HCT116 (cell line): Measurements from ENCODE around the gene MANSC4.

Experiments used
- ATF3 ChIP-seq: IDR thresholded peaks from 2 replicates; pipeline ENCODE4 v1.6.1; 2012
- CEBPB ChIP-seq: IDR thresholded peaks from 2 replicates; pipeline ENCODE4 v1.6.1; 2012; ENCODE audit warnings: low read depth
- CTCF ChIP-seq, 3 experiments: fragments of 200-600 bp in 1 of 3; sonication (generic) in 1 of 3; IDR thresholded peaks in 2 of 3; conservative IDR thresholded peaks in 1 of 3; 2 replicates each; pipeline ENCODE4 v1.5.1; 2012 to 2017; ENCODE audit warnings: low read depth in 2 of 3, low read length in 2 of 3, antibody characterized with exemption in 1 of 3, borderline replicate concordance in 1 of 3, control low read depth in 1 of 3, mild to moderate bottlenecking in 1 of 3, mixed read lengths in 1 of 3, mixed run types in 1 of 3, moderate library complexity in 1 of 3; ENCODE audit not compliant: insufficient read depth in 1 of 3
- EGR1 ChIP-seq: IDR thresholded peaks from 2 replicates; pipeline ENCODE4 v1.6.1; 2012; ENCODE audit warnings: low read depth
- POLR2A ChIP-seq: IDR thresholded peaks from 2 replicates; pipeline ENCODE4 v1.7.0; 2011; ENCODE audit warnings: borderline replicate concordance; ENCODE audit not compliant: insufficient read depth, insufficient read length; ENCODE audit errors: extremely low read depth
- POLR2AphosphoS5 ChIP-seq: IDR thresholded peaks from 2 replicates; pipeline ENCODE4 v1.6.1; 2011; ENCODE audit warnings: mild to moderate bottlenecking, low read depth, low read length, moderate library complexity
- RAD21 ChIP-seq: IDR thresholded peaks from 2 replicates; pipeline ENCODE4 v1.6.1; 2012; ENCODE audit warnings: low read depth, mild to moderate bottlenecking
- REST ChIP-seq: IDR thresholded peaks from 2 replicates; pipeline ENCODE4 v1.6.1; 2012; ENCODE audit warnings: low read depth
- SIN3A ChIP-seq: IDR thresholded peaks from 2 replicates; pipeline ENCODE4 v1.6.1; 2012; ENCODE audit warnings: low read depth
- YY1 ChIP-seq: IDR thresholded peaks from 2 replicates; pipeline ENCODE4 v1.6.1; 2011; ENCODE audit warnings: low read length, low read depth, moderate library complexity, mild to moderate bottlenecking; ENCODE audit not compliant: insufficient replicate concordance; ENCODE audit errors: extremely low read depth
- ZFX ChIP-seq: fragments of 450-650 bp; IDR thresholded peaks from 2 replicates; pipeline ENCODE4 v1.6.1; 2017

GRCh38 chr12:27802511-27802910, 22.5 kb upstream of the MANSC4 start:
- TF ChIP-seq CTCF (IDR thresholded peaks at IDR 0.05 in 2 of 3, conservative IDR thresholded peaks at IDR 0.05 in 1 of 3; ENCODE audit: borderline replicate concordance in 1 of 3, insufficient read depth in 1 of 3, low read depth in 2 of 3, low read length in 2 of 3) (no peak), REST (no peak), POLR2A (no peak), ZFX (no peak), POLR2AphosphoS5 (no peak), ATF3 (no peak), YY1 (no peak), EGR1 (no peak), CEBPB (no peak), SIN3A (no peak), RAD21 (no peak)
